Measurements from ENCODE around the gene SH2D2A.

The SH2D2A gene

DNA sequence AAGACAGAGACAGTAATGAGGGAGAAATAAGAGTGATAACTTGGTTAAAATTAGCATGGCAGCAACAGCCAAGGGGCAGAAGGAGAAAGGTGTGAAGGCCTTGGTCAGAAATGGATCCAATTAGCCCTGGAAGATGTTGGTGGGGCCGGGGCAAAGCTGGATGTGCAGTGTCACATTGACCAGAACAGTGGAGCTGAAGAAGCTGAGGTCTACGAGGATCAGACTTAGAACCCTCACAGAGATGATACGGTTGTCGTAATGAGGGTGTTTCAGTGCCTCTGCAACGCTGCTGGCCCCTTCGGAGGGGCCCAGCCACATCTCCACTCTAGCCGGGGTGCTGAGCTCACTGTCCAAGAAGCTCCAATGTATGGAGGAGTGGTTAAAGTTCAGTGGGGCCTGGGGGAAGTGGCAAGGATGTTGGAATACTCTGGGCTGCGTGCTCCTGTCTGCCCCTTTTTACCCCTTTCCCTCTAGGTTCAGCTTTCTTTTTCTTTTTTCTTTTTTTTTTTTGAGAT lies 14.2 kb downstream of the SH2D2A start:
- DNase-seq, result no peak

- peak; percentile 39 for DNase-seq
Measured at GRCh38 chr1:156801409-156802121, 15.1 kb downstream of the SH2D2A start.

DNA sequence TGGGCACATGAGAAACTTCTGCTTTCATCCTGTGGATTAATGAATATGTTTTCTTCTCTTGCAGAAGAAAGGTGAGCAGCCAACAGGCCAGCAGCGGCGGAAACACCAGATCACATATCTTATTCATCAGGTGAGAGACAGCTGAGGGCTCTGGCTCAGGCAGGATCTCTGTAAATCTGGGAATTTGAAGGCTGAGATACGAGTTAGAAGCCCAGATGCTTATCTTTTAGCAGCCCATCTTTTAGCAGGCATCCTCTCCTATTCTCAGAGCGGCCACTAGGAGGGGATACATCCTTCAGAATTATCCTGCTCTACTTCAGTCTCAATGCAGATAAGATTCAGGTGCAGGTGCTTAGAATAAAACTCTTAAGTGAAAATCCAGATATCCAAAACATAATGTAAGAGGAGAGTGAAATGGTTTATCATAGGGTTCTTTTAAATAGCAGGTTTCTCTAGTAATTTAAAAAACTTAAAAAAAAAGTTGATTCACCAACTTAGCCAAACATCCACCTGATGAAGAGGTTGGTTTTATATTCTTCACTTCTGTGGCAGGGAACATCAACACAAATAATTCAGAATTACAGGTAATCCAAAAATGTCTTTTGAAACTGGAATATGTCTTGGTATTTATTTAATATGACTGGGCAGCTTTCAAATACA lies 19.3 kb downstream of the SH2D2A start:
- DNase-seq, result peak; percentile 87

DNA sequence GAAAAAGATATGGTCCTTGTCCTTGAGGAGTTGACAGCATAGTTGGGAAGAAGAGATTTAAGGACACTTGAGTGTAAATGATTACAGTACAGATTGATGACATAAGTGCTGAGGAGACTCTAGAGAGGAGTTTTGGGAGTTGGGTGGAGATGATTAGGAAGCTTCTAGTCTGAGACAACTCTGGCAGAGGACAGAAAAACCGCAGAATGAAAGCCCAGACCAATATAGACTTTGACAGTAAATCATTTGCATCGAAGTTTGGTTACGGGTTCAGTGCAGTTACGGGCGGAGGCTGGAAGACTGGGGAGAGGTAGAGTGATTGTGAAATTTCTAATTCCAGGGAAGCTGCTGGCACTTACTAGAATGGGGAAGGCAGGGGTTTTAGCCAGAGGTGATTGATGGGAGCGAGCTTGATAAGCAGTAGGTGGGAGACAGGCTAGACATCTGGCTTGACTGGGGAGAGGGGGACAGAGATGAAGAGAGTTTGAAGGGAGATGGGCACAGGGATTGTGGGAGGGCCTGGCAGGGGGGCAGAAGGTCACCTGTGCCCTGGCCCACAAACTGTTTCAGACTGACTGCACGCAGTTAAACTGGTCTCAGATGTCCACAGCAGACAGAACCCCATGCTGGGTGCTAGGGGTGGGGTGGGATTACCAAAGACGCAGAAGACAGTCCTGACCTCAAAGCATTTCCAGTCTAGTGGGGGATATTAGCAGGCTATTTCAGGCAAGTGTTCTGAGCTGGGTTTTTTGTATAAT lies 20.1 kb downstream of the SH2D2A start:
- peak; percentile 29 for DNase-seq

DNA sequence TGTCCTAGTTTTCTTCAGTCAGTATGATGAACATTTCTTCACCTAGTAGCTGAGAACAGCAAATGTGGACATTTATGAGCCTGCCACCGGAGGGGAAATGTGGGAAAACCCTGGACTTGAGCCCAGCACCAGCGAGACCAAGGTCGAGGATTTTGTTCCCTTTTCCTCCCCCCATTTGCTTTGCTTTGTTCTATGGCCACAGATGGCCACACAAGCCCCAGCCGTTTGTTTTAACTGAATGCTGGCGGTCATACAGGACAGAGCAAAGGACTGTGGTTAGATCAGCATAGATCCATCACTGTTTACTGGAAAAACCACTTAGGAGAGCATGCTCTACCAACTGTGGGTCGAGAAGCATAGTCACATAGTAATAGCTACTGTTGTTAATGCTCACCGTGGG lies 20.9 kb downstream of the SH2D2A start:
- DNase-seq, result no peak

DNA sequence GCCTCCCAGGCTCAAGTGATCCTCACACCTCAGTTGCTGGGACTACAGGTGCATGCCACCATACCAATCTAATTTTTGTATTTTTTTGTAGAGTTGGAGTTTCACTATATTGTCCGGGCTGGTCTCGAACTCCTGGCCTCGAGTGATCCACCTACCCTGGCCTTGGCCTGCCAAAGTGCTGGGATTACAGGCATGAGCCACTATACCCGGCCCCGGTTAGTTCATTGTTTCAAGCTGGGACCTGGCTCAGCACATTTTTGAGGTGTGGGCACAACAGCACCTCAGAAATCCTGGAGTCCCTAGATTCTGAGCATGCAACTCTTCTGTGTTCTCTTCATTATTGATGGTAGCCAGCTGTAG lies 21.3 kb downstream of the SH2D2A start:
- no peak for DNase-seq

GRCh38 chr1:156794506-156795373 lies 21.9 kb downstream of the SH2D2A start:
- DNase-seq, result no peak

DNA sequence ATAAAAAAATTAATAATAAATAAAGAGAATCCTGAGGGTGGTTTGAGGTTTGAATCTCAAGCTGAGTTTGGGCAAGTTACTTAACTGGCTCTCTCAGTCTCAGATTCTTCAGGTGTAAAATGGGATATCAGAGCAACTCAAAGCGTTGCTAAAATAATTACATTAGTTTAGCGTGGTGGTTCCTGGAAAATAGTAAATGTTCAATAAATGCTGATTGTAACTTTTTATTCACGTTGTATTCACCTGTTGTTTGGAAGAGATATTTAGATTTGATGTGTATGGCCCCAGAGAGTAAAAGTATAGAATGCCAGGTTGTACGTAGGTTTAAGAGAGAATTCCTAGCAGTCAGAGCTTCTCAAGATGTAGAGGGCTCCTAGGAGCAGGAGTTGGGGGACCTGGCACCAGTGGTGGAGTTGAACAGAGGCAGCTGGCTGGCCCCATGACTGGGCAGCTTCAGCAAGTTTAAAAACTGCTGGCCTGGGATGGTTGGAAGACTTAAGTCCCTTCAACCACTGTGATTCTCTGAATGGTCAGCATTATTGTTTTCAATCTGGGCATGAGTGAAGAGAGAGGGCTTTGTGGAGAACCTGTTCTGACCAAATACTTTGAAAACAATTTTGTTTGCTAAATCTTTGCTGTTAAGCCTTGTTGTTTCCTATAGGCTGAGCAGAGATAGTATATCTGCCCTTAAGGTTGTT lies 26.9 kb downstream of the SH2D2A start:
- no peak for DNase-seq

DNA sequence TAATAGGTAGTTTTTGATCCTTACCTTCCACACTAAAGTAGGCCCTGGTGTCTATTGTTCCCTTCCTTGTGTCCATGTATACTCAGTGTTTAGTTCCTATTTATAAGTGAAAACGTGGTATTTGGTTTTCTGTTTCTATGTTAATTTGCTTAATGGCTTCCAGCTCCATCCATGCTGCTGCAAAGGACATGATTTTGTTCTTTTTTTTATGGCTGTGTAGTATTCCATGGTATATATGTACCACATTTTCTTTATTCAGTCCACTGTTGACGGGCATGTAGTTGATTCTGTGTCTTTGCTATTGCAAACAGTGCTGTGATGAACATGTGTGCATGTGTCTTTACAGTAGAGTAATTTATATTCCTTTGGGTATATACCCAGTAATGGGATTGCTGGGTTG lies 28.5 kb downstream of the SH2D2A start:
- DNase-seq, result no peak

GRCh38 chr1:156786640-156787039 lies 30.0 kb downstream of the SH2D2A start:
- DNase-seq, result no peak

DNA sequence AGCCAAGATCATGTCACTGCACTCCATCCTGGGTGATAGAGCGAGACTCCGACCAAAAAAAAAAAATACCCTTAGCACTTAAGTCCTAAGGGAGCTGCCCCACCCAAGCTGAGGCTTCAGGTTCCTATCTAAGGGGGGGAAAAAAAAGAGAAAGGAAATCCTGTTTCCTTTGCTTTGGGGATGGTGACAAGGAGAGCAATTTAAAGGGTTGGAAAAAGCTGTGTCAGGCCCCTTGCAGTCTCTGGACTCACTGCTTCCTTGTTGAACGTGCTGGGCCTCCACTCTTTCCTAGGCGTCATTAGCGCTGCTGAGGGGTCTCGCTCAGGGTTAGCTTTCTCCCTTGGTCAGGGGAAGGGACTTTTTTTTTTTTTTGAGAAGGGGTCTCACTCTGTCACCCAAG lies 31.2 kb downstream of the SH2D2A start:
- no peak for DNase-seq

DNA sequence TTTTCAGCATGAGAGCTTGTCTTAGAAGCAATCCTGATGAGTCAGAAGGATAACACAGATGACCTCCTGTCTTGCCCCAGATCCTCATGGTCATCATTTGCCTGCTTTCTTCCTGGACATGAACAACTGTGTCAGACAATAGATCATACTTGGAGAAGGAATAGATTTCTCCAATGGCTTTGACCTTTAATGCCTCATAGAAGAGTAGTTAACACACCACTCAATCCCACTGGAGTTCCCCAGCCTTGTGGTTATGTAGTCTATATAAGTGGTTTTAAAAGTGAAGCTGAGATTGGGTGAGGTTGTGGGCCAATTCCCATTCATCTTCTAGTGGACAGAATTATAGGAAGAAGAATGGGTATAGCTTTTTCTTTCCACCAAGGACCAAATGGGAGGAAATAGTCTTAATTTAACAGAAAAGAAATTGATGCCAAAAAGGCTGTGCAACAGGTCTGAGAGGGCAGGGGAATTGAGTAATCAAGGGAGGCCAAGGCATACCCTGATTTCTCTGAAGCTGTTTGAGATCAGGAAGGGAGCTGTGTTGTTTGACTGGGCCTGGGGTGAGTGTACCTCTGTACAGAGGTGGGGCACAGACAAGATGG lies 35.0 kb downstream of the SH2D2A start:
- DNase-seq, result no peak

DNA sequence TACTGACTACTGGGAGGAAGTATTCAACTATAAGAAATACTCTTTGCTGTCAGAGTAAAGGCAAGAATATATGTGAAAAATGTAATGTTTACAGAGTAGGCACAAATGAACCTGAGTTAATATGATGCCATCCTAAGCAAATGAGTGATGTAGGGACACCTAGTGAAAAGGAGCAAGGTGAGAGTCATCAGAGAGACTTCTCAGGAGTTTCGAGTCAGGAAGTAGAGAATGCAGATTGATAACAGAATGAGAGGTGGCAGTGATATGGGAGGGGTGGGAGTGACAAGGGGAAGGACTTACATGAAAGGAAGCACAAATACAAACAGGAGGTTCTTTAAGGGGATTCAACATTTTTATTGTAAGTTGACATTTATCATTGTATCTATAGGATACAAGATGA lies 39.1 kb downstream of the SH2D2A start:
- DNase-seq, result no peak

DNA sequence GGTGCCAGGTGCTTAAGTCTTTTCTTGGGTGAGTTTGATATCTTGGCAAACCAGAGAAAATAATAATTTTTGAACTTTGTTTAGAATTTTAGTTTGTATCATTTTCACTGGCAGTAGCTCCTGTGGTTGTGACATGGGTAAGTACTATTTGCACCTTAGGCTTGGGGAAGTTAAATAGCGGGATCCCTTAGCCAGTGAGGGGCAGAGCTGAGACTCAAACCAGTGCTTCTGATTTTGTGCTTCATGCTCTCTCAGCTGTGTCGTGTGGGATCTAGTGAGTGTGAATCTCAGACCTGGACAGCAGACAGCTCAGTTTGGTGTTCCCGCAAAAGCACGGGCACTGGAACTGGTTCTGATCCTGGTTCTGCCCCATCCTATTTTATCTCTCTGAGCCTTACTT lies 39.7 kb downstream of the SH2D2A start:
- DNase-seq, result no peak

DNA sequence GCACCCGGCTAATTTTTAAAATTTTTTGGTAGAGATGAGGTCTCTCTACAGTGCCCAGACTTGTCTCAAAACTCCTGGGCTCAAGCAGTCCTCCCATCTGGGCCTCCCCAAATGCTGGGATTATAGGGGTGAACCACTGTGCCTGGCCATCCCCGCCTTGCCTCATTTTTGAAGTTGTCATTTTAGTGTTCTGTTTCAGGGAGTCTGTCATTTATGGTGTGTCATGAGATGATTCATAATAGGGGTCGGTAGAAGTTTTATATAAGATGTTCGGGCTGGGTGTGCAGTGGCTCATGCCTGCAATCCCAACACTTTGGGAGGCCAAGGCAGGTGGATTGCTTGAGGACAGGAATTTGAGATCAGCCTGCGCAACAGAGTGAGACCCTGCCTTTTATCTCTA lies 40.8 kb downstream of the SH2D2A start:
- no peak for DNase-seq

- peak; percentile 28 for DNase-seq
Measured at GRCh38 chr1:156773607-156774006, 43.0 kb downstream of the SH2D2A start.

GRCh38 chr1:156772728-156773497 lies 43.7 kb downstream of the SH2D2A start:
- no peak for DNase-seq

DNA sequence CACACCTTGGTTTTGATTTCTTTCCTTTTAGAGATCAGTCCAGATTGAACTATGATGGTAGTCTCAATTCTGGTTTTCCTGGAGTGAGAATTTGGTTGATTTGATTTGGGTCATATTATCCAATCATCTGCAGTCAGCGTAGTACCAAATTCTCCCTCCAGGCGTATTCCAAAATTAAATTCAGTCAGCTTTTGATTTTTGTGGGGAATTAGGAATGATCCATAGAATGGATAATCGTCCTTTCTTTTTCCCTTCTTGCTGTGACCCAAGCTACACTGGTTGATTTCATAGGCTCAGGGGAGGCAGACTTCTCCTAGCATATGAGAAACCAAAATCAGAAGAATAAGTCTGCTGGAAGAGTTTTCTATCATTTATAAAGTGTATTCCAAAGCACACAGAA lies 44.4 kb downstream of the SH2D2A start:
- DNase-seq, result no peak

DNA sequence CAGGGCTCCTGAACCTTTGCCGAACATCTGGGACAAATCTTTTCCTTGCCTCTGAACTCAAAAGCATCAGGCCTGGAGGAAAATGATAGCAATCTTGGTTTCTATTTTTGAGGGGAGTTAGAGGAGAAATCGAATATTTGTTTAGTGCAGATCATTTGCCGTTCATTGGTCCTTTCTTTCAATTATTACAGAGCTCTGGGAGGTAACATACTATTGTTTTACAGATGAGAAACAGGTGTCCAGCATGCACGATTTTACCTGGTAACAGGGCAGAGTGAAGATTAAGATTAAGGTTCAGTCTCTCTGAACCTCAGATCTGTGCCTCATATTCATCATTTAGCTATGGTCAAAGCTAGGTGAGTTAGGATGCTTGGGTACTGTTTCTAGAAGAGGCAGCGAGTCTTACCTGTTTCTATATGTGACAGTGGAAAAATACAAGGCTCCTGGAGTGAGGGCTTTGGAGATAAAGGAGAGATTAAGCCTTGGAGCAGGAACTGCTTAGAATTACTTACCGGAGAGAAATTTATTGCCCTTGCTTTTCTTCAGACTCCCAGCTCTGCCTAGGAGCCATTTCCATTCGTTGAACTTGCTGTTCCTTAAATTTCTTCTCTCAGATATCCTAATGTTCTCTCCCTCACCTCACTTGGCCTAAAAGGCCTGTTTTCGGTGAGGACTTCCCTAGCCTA lies 47.9 kb downstream of the SH2D2A start:
- peak; percentile 59 for DNase-seq

GRCh38 chr1:156767879-156768604 lies 48.6 kb downstream of the SH2D2A start:
- DNase-seq, result peak; percentile 73
